ENCODE measurements around the gene MAGEF1.
"Not testable (repeated sequence)": the region's sequence is repeated elsewhere in the genome, so short reads cannot be mapped to it uniquely, and the experiment has no call there.

Gene MAGEF1

GRCh38 chr3:184743248-184743647 lies 31.4 kb upstream of the MAGEF1 start:
- no peak overlapping the region for H3K4me3 ChIP-seq (ENCODE audit: low read depth, low read length)
- no peak for DNase-seq (ENCODE audit: low read depth)

GRCh38 chr3:184742676-184743135 lies 30.8 kb upstream of the MAGEF1 start:
- no peak overlapping the region for H3K4me3 ChIP-seq (ENCODE audit: low read depth, low read length)
- DNase-seq (ENCODE audit: low read depth): no peak

GRCh38 chr3:184741798-184742675 lies 30.2 kb upstream of the MAGEF1 start:
- DNase-seq (ENCODE audit: low read depth): no peak
- H3K4me3 ChIP-seq (ENCODE audit: low read depth, low read length): no peak overlapping the region

DNA sequence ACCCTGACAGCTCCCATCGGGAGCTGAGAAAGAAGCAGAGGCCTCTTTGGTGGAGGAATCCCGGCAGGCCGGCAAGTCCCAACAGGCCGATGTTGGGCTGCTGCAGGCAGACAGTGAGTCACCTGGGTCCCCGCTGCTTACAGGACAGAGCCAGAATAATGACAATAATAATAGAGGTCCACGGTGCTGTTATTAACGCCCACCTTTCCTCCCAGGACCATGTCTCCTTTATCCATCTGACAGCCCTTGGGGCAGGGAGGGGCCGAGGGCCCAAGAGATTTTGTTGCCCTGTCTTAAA lies 29.3 kb upstream of the MAGEF1 start:
- no peak for DNase-seq (ENCODE audit: low read depth)

GRCh38 chr3:184740509-184741258 lies 28.8 kb upstream of the MAGEF1 start:
- no peak for DNase-seq (ENCODE audit: low read depth)
- H3K4me3 ChIP-seq (ENCODE audit: low read depth, low read length): no peak overlapping the region

More for the DNA sequence above, 29.3 kb upstream of the MAGEF1 start:
- no peak overlapping the region for H3K4me3 ChIP-seq (ENCODE audit: low read depth, low read length)

- no peak overlapping the region for H3K4me3 ChIP-seq (ENCODE audit: low read depth, low read length)
- DNase-seq (ENCODE audit: low read depth): no peak
These were observed 28.0 kb upstream of the MAGEF1 start for GRCh38 chr3:184739594-184740505.

DNA sequence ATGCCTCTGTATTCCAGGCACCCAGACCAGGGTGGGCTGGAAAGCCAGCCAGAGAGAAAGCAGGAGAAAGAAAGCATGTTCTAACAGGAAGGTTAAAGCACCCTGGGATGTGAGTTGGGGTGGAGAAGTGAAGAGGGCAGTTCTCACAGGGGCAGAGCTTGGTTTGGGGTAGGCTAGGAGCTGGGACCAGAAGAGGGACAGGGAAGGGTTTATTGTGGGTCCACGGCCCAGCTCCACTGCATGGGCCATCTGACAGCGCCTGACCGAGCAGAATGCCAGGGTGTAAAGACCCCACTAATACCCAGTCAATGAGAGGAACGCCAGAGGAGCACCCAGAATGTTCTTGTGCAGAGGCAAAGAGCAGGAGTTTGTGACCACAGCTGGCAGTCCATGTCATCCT lies 27.1 kb upstream of the MAGEF1 start:
- H3K4me3 ChIP-seq (ENCODE audit: low read depth, low read length): no peak overlapping the region
- DNase-seq (ENCODE audit: low read depth): no peak

- no peak for DNase-seq (ENCODE audit: low read depth)
- no peak overlapping the region for H3K4me3 ChIP-seq (ENCODE audit: low read depth, low read length)
These were observed 26.6 kb upstream of the MAGEF1 start for GRCh38 chr3:184738506-184738890.

DNA sequence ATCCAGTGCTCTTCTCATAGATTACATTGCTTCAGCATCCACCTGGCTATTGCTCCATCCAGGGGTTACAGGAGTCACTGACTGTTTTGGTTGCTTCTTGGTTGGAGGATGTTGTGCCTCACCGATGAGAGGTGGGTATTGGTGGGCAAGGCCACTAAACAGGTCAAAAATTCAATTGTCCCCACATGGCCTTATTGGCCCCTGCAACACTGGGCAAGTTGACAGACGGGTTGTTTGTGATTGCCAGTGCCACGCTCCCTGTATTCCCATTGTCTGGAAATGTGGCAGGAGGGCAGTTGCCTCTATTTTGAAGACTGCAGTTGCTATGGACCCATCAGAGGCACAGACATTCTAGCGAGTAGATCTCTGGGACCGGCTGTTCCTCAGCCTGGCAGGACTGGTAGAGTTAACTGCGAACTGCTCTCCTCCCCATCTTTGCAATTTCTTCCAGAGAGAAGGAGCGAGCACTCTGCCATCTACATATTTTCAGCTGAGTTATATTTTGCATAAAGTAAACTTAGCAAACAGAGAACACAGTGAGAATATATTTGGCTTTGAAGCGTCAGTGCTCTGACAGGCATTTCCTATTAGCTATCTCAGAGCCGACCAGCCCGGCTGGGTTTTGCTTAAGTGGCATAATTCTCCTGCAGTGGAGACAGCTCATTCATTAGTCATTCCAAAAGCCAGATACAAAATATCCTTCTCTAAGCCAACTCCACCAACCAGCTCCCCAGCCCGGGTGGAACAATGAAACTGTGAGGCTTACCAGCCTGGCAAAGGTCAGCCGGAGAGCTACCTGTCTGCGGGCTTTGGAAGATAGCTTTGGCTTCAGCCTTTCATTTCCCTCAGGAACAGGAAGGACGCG lies 26.0 kb upstream of the MAGEF1 start:
- H3K4me3 ChIP-seq (ENCODE audit: low read depth, low read length): no peak overlapping the region
- no peak for DNase-seq (ENCODE audit: low read depth)

DNA sequence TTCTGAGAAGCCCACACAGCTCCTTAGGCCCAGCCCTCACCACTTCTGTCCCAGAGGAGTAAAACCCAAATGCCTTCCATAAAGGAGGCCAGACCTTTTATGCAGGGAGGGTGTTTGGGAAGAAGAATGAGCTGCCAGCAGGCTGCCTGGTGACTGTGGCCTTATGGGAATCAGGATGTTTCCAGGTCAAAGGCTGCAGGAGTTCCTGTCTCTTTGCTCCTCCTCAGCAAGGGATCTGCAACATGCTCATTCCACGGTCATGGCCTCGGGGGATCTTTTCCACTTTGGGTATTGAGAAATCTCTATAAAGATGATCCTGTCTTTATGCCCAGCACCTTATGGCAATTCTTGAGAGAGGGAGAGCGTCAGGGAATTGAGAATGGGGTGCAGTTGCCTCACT lies 25.2 kb upstream of the MAGEF1 start:
- H3K4me3 ChIP-seq (ENCODE audit: low read depth, low read length): no peak overlapping the region
- no peak for DNase-seq (ENCODE audit: low read depth)

GRCh38 chr3:184734903-184735701 lies 23.2 kb upstream of the MAGEF1 start:
- no peak overlapping the region for H3K4me3 ChIP-seq (ENCODE audit: low read depth, low read length)
- DNase-seq (ENCODE audit: low read depth): no peak

GRCh38 chr3:184733971-184734608 lies 22.2 kb upstream of the MAGEF1 start:
- DNase-seq (ENCODE audit: low read depth): no peak
- H3K4me3 ChIP-seq (ENCODE audit: low read depth, low read length): no peak overlapping the region

GRCh38 chr3:184733181-184733580 lies 21.3 kb upstream of the MAGEF1 start:
- no peak for DNase-seq (ENCODE audit: low read depth)
- no peak overlapping the region for H3K4me3 ChIP-seq (ENCODE audit: low read depth, low read length)

DNA sequence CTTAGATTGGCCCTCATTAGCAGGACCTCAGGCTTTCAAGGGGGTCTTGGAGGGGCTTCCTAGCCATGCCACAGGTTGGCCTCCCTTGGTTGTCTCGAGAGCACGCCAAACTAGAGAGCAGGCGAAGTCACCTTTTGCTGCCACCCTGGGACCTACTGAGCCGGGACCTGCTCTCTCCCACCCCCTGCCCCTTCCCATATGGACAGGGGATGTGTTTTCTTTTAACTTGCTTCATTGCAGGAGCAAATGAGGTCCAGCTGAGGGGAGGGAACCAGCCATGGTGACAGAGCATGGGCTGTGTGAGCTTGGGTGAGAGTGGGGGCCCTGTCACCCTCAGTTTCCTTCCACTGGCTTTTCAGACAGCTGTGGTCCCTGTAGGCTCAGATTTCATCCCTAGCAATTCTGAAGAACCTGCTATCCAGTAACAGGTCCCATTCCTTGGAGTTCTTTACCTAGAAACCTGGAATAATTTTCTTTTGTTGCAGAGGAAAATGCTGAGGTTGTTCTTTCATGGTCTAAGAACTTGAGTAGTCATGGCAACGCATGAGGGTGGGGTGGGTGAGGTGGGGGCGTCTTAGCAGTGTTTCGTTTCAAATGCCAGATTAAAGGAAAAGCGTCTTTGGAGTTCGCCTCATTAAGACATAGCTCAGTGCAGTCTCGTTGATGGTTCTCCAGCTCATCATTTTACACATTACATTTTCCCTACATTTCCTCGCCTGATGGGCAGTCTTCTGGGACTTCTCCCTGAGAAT lies 20.1 kb upstream of the MAGEF1 start:
- no peak overlapping the region for H3K4me3 ChIP-seq (ENCODE audit: low read depth, low read length)
- no peak for DNase-seq (ENCODE audit: low read depth)

DNA sequence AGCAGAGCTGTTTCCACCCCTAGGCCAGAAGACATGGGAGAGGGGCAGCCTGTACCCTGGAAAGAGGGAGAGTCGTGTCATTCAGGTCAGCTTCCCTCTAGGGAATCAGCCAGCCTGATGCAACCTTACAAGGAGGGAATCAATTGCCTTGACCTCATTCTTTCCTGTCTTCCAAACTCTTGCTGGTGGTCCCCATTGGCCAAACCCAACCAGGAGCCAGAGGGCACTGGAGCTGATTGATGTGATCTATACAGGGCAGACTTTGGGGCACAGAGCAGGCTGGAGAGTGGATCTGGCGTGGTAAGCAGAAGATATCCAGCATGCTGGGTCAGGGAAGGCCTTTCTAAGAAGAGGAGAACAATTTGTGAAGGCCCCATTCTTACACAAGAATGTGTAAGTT lies 19.1 kb upstream of the MAGEF1 start:
- DNase-seq (ENCODE audit: low read depth): no peak
- H3K4me3 ChIP-seq (ENCODE audit: low read depth, low read length): no peak overlapping the region

- not testable (repeated sequence) for H3K4me3 ChIP-seq (ENCODE audit: low read depth, low read length); DNase-seq (ENCODE audit: low read depth)
These were observed 17.3 kb upstream of the MAGEF1 start for GRCh38 chr3:184729154-184729553.

GRCh38 chr3:184728010-184728527 lies 16.2 kb upstream of the MAGEF1 start:
- H3K4me3 ChIP-seq (ENCODE audit: low read depth, low read length): no peak overlapping the region

More at GRCh38 chr3:184728010-184728527, 16.2 kb upstream of the MAGEF1 start:
- no peak for DNase-seq (ENCODE audit: low read depth)

Data from skeletal muscle cell (primary cell).